CD8-positive, alpha-beta memory T cell (primary cell): Measurements from ENCODE around the gene TARDBP. TPM values are rescaled to one million over a fixed set of nuclear protein-coding genes. Genes with fewer than 3 reads are reported as not detected.
"Not testable (repeated sequence)": the region's sequence is repeated elsewhere in the genome, so short reads cannot be mapped to it uniquely, and the experiment has no call there.

Experiments
- CTCF ChIA-PET: fragments of 350-600 bp; sonication (Branson Sonifier 250); formaldehyde crosslinking; loops from one replicate; lab custom pipeline; 2021; ENCODE audit warnings: antibody characterized with exemption; lab: Charles Lee
- POLR2A ChIA-PET: fragments of 350-600 bp; sonication (Branson Sonifier 250); formaldehyde crosslinking; loops from one replicate; lab custom pipeline; 2021; ENCODE audit warnings: antibody characterized with exemption; lab: Charles Lee
- DNase-seq, 5 donors: peaks; one replicate each; pipeline versions ENCODE4 v3.0.0 to v3.0.0-alpha.2; 2020 to 2022; ENCODE audit warnings: mixed read lengths in 1 of 5
- H3K27ac ChIP-seq: one replicate; pipeline ENCODE4 v1.7.0; 2013; ENCODE audit warnings: low read depth, mild to moderate bottlenecking, low read length, moderate library complexity
- H3K27me3 ChIP-seq: 2 replicates; pipeline ENCODE4 v1.7.0; 2013; ENCODE audit warnings: low read length, mild to moderate bottlenecking; ENCODE audit not compliant: insufficient read depth, poor library complexity, severe bottlenecking
- H3K36me3 ChIP-seq: 2 replicates; pipeline ENCODE4 v1.7.0; 2013; ENCODE audit warnings: mild to moderate bottlenecking, low read length, moderate library complexity; ENCODE audit not compliant: insufficient read depth
- H3K4me1 ChIP-seq: 2 replicates; pipeline ENCODE4 v1.7.0; 2013; ENCODE audit warnings: mild to moderate bottlenecking, low read length, moderate library complexity; ENCODE audit not compliant: insufficient read depth
- H3K4me3 ChIP-seq: 2 replicates; pipeline ENCODE4 v1.7.0; 2013; ENCODE audit warnings: mild to moderate bottlenecking, low read length
- H3K9me3 ChIP-seq: 2 replicates; pipeline ENCODE4 v1.7.0; 2013; ENCODE audit warnings: mild to moderate bottlenecking, low read length
- H3K27ac Mint-ChIP-seq, 8 donors: one replicate each; pipeline ENCODE4 v1.8.0; 2020 to 2021; ENCODE audit warnings: mixed read lengths in 8 of 8, mild to moderate bottlenecking in 6 of 8, inconsistent platforms in 3 of 8, moderate library complexity in 3 of 8
- H3K27me3 Mint-ChIP-seq, 2 donors: one replicate each; pipeline ENCODE4 v1.8.0; 2020 to 2021; ENCODE audit warnings: mixed read lengths in 2 of 2, mild to moderate bottlenecking in 1 of 2, moderate library complexity in 1 of 2
- H3K36me3 Mint-ChIP-seq, 3 donors: one replicate each; pipeline ENCODE4 v1.8.0; 2020 to 2021; ENCODE audit warnings: mixed read lengths in 3 of 3, inconsistent platforms in 1 of 3, mild to moderate bottlenecking in 1 of 3
- H3K4me1 Mint-ChIP-seq, 3 donors: one replicate each; pipeline ENCODE4 v1.8.0; 2020 to 2021; ENCODE audit warnings: mixed read lengths in 3 of 3, inconsistent platforms in 1 of 3, mild to moderate bottlenecking in 1 of 3
- H3K4me3 Mint-ChIP-seq, 7 donors: one replicate each; pipeline ENCODE4 v1.8.0; 2020 to 2021; ENCODE audit warnings: mixed read lengths in 7 of 7, mild to moderate bottlenecking in 6 of 7, moderate library complexity in 4 of 7, inconsistent platforms in 2 of 7
- H3K9me3 Mint-ChIP-seq, 5 donors: one replicate each; pipeline ENCODE4 v1.8.0; 2020 to 2022; ENCODE audit warnings: mixed read lengths in 5 of 5, mild to moderate bottlenecking in 3 of 5, moderate library complexity in 2 of 5, inconsistent platforms in 1 of 5
- polyA plus RNA-seq: library from polyadenylated mRNA; unstranded; fragments of 300-500 nt; fragmentation: Illumina TruSeq; gene quantifications from one replicate; pipeline ENCODE4 v1.2.3, GENCODE V29; 2021
- total RNA-seq, 2 experiments: library from RNA; stranded (reverse); gene quantifications; one replicate each; pipeline ENCODE4 v1.2.3, GENCODE V29; 2021

TARDBP gene
- total and polyA plus RNA-seq, 3 experiments from 2014 or later = 74.5 to 239 (median 215) TPM

- no peaks in the 10 kb centered on the region for H3K9me3 Mint-ChIP-seq
- H3K4me1 ChIP-seq = no peaks in the 10 kb centered on the region
- no peak overlapping the region for H3K4me3 ChIP-seq
- H3K9me3 ChIP-seq = no peaks in the 10 kb centered on the region
- POLR2A ChIA-PET = no interaction called here
- H3K4me3 Mint-ChIP-seq = no peak overlapping the region
- no peaks in the 10 kb centered on the region for H3K27me3 ChIP-seq
- H3K27ac ChIP-seq = no peak overlapping the region
- DNase-seq = no peak
- CTCF ChIA-PET = interaction anchor here (1.0 kb wide), 1 partner anchor 10 kb away, joined by 4 read pairs; no protein-coding TSS in a partner anchor
- H3K27ac Mint-ChIP-seq = peak overlapping the region in 2 of 8 donors; percentile 35 to 52
- H3K36me3 Mint-ChIP-seq = peaks cover 7 to 75% (median 14%) of the 10 kb centered on the region in 3 donors
- H3K27me3 Mint-ChIP-seq = peaks cover 0 to 1% of the 10 kb centered on the region in 2 donors
- peaks cover 29% of the 10 kb centered on the region for H3K36me3 ChIP-seq
- peaks cover 25 to 49% (median 40%) of the 10 kb centered on the region in 3 donors for H3K4me1 Mint-ChIP-seq
Measured at GRCh38 chr1:11026903-11027302, 14.4 kb downstream of the TARDBP start.

GRCh38 chr1:11027316-11027715 lies 14.9 kb downstream of the TARDBP start:
- H3K36me3 ChIP-seq = peaks cover 25% of the 10 kb centered on the region
- peaks cover 7 to 71% (median 14%) of the 10 kb centered on the region in 3 donors for H3K36me3 Mint-ChIP-seq
- POLR2A ChIA-PET = no interaction called here
- no peaks in the 10 kb centered on the region for H3K27me3 ChIP-seq
- H3K27ac Mint-ChIP-seq = peak overlapping the region in 2 of 8 donors; percentile 17 to 35
- no peaks in the 10 kb centered on the region for H3K27me3 Mint-ChIP-seq
- CTCF ChIA-PET = interaction anchor here (1.0 kb wide), 1 partner anchor 10 kb away, joined by 4 read pairs; no protein-coding TSS in a partner anchor
- no peaks in the 10 kb centered on the region for H3K9me3 ChIP-seq
- H3K4me1 Mint-ChIP-seq = peaks cover 23 to 44% (median 37%) of the 10 kb centered on the region in 3 donors
- H3K9me3 Mint-ChIP-seq = no peaks in the 10 kb centered on the region
- no peak overlapping the region for H3K4me3 ChIP-seq
- no peak overlapping the region for H3K27ac ChIP-seq
- no peak for DNase-seq
- H3K4me1 ChIP-seq = no peaks in the 10 kb centered on the region
- H3K4me3 Mint-ChIP-seq = no peak overlapping the region

- Mint-ChIP-seq H3K4me1 (peaks cover 19 to 39% (median 30%) of the 10 kb centered on the region in 3 donors), H3K9me3 (no peaks in the 10 kb centered on the region), H3K27me3 (no peaks in the 10 kb centered on the region), H3K36me3 (peaks cover 7 to 64% (median 11%) of the 10 kb centered on the region in 3 donors), H3K4me3 (no peak overlapping the region), H3K27ac (peak overlapping the region in 2 of 8 donors; percentile 13 to 24)
- Histone ChIP-seq H3K36me3 (peaks cover 24% of the 10 kb centered on the region), H3K9me3 (no peaks in the 10 kb centered on the region), H3K4me1 (no peaks in the 10 kb centered on the region), H3K27ac (no peak overlapping the region), H3K4me3 (no peak overlapping the region), H3K27me3 (no peaks in the 10 kb centered on the region)
- ChIA-PET POLR2A (no interaction called here), CTCF (no interaction called here)
- DNase-seq = no peak
Measured at GRCh38 chr1:11028018-11028417, 15.6 kb downstream of the TARDBP start.

GRCh38 chr1:11030865-11031264 lies 18.4 kb downstream of the TARDBP start:
- ChIA-PET POLR2A (no interaction called here), CTCF (no interaction called here)
- H3K27me3 Mint-ChIP-seq = no peaks in the 10 kb centered on the region
- H3K4me1 Mint-ChIP-seq = peaks cover 6 to 15% (median 10%) of the 10 kb centered on the region in 3 donors
- no peak for DNase-seq
- H3K4me1 ChIP-seq = no peaks in the 10 kb centered on the region
- H3K27me3 ChIP-seq = no peaks in the 10 kb centered on the region
- H3K4me3 ChIP-seq = no peak overlapping the region
- H3K4me3 Mint-ChIP-seq = no peak overlapping the region
- H3K9me3 ChIP-seq = no peaks in the 10 kb centered on the region
- H3K9me3 Mint-ChIP-seq = no peaks in the 10 kb centered on the region
- peaks cover 0 to 35% (median 0%) of the 10 kb centered on the region in 3 donors for H3K36me3 Mint-ChIP-seq
- peaks cover 8% of the 10 kb centered on the region for H3K36me3 ChIP-seq
- H3K27ac ChIP-seq = no peak overlapping the region
- no peak overlapping the region for H3K27ac Mint-ChIP-seq

- DNase-seq = no peak
- H3K27me3 Mint-ChIP-seq = no peaks in the 10 kb centered on the region
- Histone ChIP-seq H3K36me3 (peaks cover 5% of the 10 kb centered on the region), H3K9me3 (no peaks in the 10 kb centered on the region), H3K4me3 (no peak overlapping the region), H3K27ac (no peak overlapping the region), H3K27me3 (no peaks in the 10 kb centered on the region), H3K4me1 (no peaks in the 10 kb centered on the region)
- CTCF ChIA-PET = interaction anchor here (1.0 kb wide), 1 partner anchor 10 kb away, joined by 3 read pairs; no protein-coding TSS in a partner anchor
- POLR2A ChIA-PET = interaction anchor here (0.5 to 1.6 kb wide), 2 partner anchors 23 to 28 kb away, joined by 4 read pairs; partner anchors contain the start of gene SRM
- peaks cover 0 to 27% (median 0%) of the 10 kb centered on the region in 3 donors for H3K36me3 Mint-ChIP-seq
- no peaks in the 10 kb centered on the region for H3K9me3 Mint-ChIP-seq
- no peak overlapping the region for H3K4me3 Mint-ChIP-seq
- H3K27ac Mint-ChIP-seq = no peak overlapping the region
- peaks cover 3 to 9% (median 3%) of the 10 kb centered on the region in 3 donors for H3K4me1 Mint-ChIP-seq
Measured at GRCh38 chr1:11031624-11032262, 19.3 kb downstream of the TARDBP start.

- H3K36me3 Mint-ChIP-seq, H3K9me3 Mint-ChIP-seq, H3K27ac ChIP-seq, H3K36me3 ChIP-seq, H3K4me1 Mint-ChIP-seq, DNase-seq, H3K4me3 Mint-ChIP-seq, H3K27me3 Mint-ChIP-seq, H3K4me1 ChIP-seq, H3K27me3 ChIP-seq, H3K9me3 ChIP-seq, H3K4me3 ChIP-seq, H3K27ac Mint-ChIP-seq: not testable (repeated sequence)
- ChIA-PET CTCF (interaction anchor here (0.6 to 3.7 kb wide), 62 partner anchors 9 to 683 kb away, joined by 3 to 32 read pairs (median 5); partner anchors contain the start of genes EXOSC10, FBXO6, MASP2 and MTOR), POLR2A (interaction anchor here (0.6 to 1.4 kb wide), 5 partner anchors 23 to 682 kb away, joined by 3 to 9 read pairs (median 3); partner anchors contain the start of genes SRM and TARDBP)
Measured at GRCh38 chr1:11037019-11037739, 24.7 kb downstream of the TARDBP start.

- CTCF ChIA-PET = interaction anchor here (0.6 to 3.7 kb wide), 68 partner anchors 8 to 698 kb away, joined by 3 to 32 read pairs (median 4); partner anchors contain the start of genes AGTRAP, EXOSC10, FBXO6 and MASP2
- DNase-seq = peak; percentile 77 to 90 (median 83)
- Histone ChIP-seq H3K27me3 (peaks cover 4% of the 10 kb centered on the region), H3K4me3 (no peak overlapping the region), H3K27ac (no peak overlapping the region), H3K4me1 (peaks cover 7% of the 10 kb centered on the region), H3K36me3 (no peaks in the 10 kb centered on the region), H3K9me3 (no peaks in the 10 kb centered on the region)
- Mint-ChIP-seq H3K27ac (no peak overlapping the region), H3K4me1 (peaks cover 6 to 8% (median 7%) of the 10 kb centered on the region in 3 donors), H3K9me3 (no peaks in the 10 kb centered on the region), H3K36me3 (no peaks in the 10 kb centered on the region), H3K27me3 (peaks cover 4 to 9% of the 10 kb centered on the region in 2 donors), H3K4me3 (no peak overlapping the region)
- POLR2A ChIA-PET = interaction anchor here (0.6 to 1.4 kb wide), 5 partner anchors 22 to 682 kb away, joined by 3 to 9 read pairs (median 3); partner anchors contain the start of genes SRM and TARDBP
Measured at GRCh38 chr1:11037740-11038182, 25.3 kb downstream of the TARDBP start.
